ENCODE results near the gene EDNRA.

The EDNRA gene

GRCh38 chr4:147539959-147540358 is 59.1 kb downstream of the EDNRA start:
- TF ChIP-seq REST (IDR thresholded peaks at IDR 0.05; ENCODE audit: insufficient read depth in 1 of 2, low read depth in 2 of 2, low read length in 2 of 2) (no peak), FOXP2 (optimal IDR thresholded peaks at IDR 0.05; ENCODE audit: borderline replicate concordance, extremely low read depth, extremely low read length, insufficient read depth) (no peak), POLR2AphosphoS5 (IDR thresholded peaks at IDR 0.05; ENCODE audit: low read depth, low read length) (no peak), TAF1 (IDR thresholded peaks at IDR 0.05; ENCODE audit: borderline replicate concordance, insufficient read depth, low read length) (no peak), SIN3A (IDR thresholded peaks at IDR 0.05; ENCODE audit: borderline replicate concordance, insufficient read depth, low read length) (no peak)

- no peak for TF ChIP-seq FOXP2 (optimal IDR thresholded peaks at IDR 0.05; ENCODE audit: borderline replicate concordance, extremely low read depth, extremely low read length, insufficient read depth)
- no peak for TF ChIP-seq REST (IDR thresholded peaks at IDR 0.05; ENCODE audit: insufficient read depth in 1 of 2, low read depth in 2 of 2, low read length in 2 of 2)
- TF ChIP-seq POLR2AphosphoS5 (IDR thresholded peaks at IDR 0.05; ENCODE audit: low read depth, low read length), result no peak
- TF ChIP-seq SIN3A (IDR thresholded peaks at IDR 0.05; ENCODE audit: borderline replicate concordance, insufficient read depth, low read length), result no peak
- no peak for TF ChIP-seq TAF1 (IDR thresholded peaks at IDR 0.05; ENCODE audit: borderline replicate concordance, insufficient read depth, low read length)
Measured at GRCh38 chr4:147542229-147542990, 61.5 kb downstream of the EDNRA start.

- no peak for TF ChIP-seq REST (IDR thresholded peaks at IDR 0.05; ENCODE audit: insufficient read depth in 1 of 2, low read depth in 2 of 2, low read length in 2 of 2)
- no peak for TF ChIP-seq TAF1 (IDR thresholded peaks at IDR 0.05; ENCODE audit: borderline replicate concordance, insufficient read depth, low read length)
- no peak for TF ChIP-seq SIN3A (IDR thresholded peaks at IDR 0.05; ENCODE audit: borderline replicate concordance, insufficient read depth, low read length)
- no peak for TF ChIP-seq POLR2AphosphoS5 (IDR thresholded peaks at IDR 0.05; ENCODE audit: low read depth, low read length)
- no peak for TF ChIP-seq FOXP2 (optimal IDR thresholded peaks at IDR 0.05; ENCODE audit: borderline replicate concordance, extremely low read depth, extremely low read length, insufficient read depth)
Measured at GRCh38 chr4:147543034-147543433, 62.1 kb downstream of the EDNRA start.

GRCh38 chr4:147546349-147546748 is 65.5 kb downstream of the EDNRA start:
- TF ChIP-seq FOXP2 (optimal IDR thresholded peaks at IDR 0.05; ENCODE audit: borderline replicate concordance, extremely low read depth, extremely low read length, insufficient read depth) (no peak), SIN3A (IDR thresholded peaks at IDR 0.05; ENCODE audit: borderline replicate concordance, insufficient read depth, low read length) (no peak), REST (IDR thresholded peaks at IDR 0.05; ENCODE audit: insufficient read depth in 1 of 2, low read depth in 2 of 2, low read length in 2 of 2) (no peak), POLR2AphosphoS5 (IDR thresholded peaks at IDR 0.05; ENCODE audit: low read depth, low read length) (no peak), TAF1 (IDR thresholded peaks at IDR 0.05; ENCODE audit: borderline replicate concordance, insufficient read depth, low read length) (no peak)

All from PFSK-1 (cell line).